IMR-90 (cell line): ENCODE data around the gene RLN2. TPM values are rescaled to one million over a fixed set of nuclear protein-coding genes. Genes with fewer than 3 reads are reported as not detected.

Experiments
- ATAC-seq: fragments of 200-7000 bp; cut with Tn5 transposase; 2 replicates; pipeline ENCODE4 v1.9.1; 2020; ENCODE audit warnings: low read depth, mild to moderate bottlenecking, moderate library complexity
- BruUV-seq: library from RNA; stranded (reverse); fragments of 400-500 nt; replicated peaks from 2 replicates; lab custom pipeline; 2021; lab: Mats Ljungman, UMichigan
- CTCF ChIA-PET: fragments of 300-600 bp; formaldehyde crosslinking; extraction: SDS; loops from one replicate; lab custom pipeline; 2021; ENCODE audit warnings: antibody characterized with exemption; lab: Yijun Ruan, JAX
- POLR2A ChIA-PET: fragments of 300-600 bp; sonication (Branson Sonifier 250); formaldehyde crosslinking; loops from one replicate; lab custom pipeline; 2022; ENCODE audit warnings: antibody characterized with exemption; ENCODE audit not compliant: unreplicated experiment; lab: Charles Lee
- DNase-seq: peaks from one replicate; pipeline ENCODE4 v3.0.0; 2013
- H2AFZ ChIP-seq: replicated peaks from 2 replicates; pipeline ENCODE3; 2013; ENCODE audit warnings: low read length, mild to moderate bottlenecking; ENCODE audit not compliant: poor library complexity
- H2AK5ac ChIP-seq: 2 replicates; pipeline ENCODE4 v1.6.1; 2013; ENCODE audit warnings: low read depth, low read length, inconsistent platforms
- H2AK9ac ChIP-seq: replicated peaks from 2 replicates; pipeline ENCODE3; 2013; ENCODE audit warnings: mild to moderate bottlenecking, low read depth, low read length, moderate library complexity; ENCODE audit not compliant: poor library complexity
- H2BK120ac ChIP-seq: 2 replicates; pipeline ENCODE4 v1.6.1; 2013; ENCODE audit warnings: low read depth, low read length, inconsistent platforms
- H2BK15ac ChIP-seq: 3 replicates; pipeline ENCODE4 v1.6.1; 2013; ENCODE audit warnings: low read depth, low read length, inconsistent platforms
- H2BK20ac ChIP-seq: 2 replicates; pipeline ENCODE4 v1.6.1; 2013; ENCODE audit warnings: low read depth, mild to moderate bottlenecking, inconsistent platforms, low read length, moderate library complexity
- H2BK5ac ChIP-seq: 2 replicates; pipeline ENCODE4 v1.6.1; 2013; ENCODE audit warnings: mild to moderate bottlenecking, low read depth, low read length, inconsistent platforms; ENCODE audit not compliant: poor library complexity, severe bottlenecking
- H3K14ac ChIP-seq: replicated peaks from 2 replicates; pipeline ENCODE4 v1.6.1; 2013; ENCODE audit warnings: low read depth, low read length, inconsistent platforms
- H3K18ac ChIP-seq: 2 replicates; pipeline ENCODE4 v1.6.1; 2013; ENCODE audit warnings: low read depth, low read length, control low read depth
- H3K23ac ChIP-seq: 2 replicates; pipeline ENCODE4 v1.6.1; 2013; ENCODE audit warnings: low read depth, low read length, inconsistent platforms
- H3K27ac ChIP-seq: 2 replicates; pipeline ENCODE4 v1.5.1; 2013; ENCODE audit warnings: mild to moderate bottlenecking, control low read depth, low read length; ENCODE audit not compliant: insufficient read depth
- H3K27me3 ChIP-seq: 2 replicates; pipeline ENCODE4 v1.6.1; 2013; ENCODE audit warnings: low read length; ENCODE audit not compliant: control insufficient read depth, insufficient read depth
- H3K36me3 ChIP-seq: 2 replicates; pipeline ENCODE4 v1.6.1; 2013; ENCODE audit warnings: low read length, mixed read lengths; ENCODE audit not compliant: control insufficient read depth, insufficient read depth
- H3K4ac ChIP-seq: 2 replicates; pipeline ENCODE4 v1.6.1; 2013; ENCODE audit warnings: low read depth, low read length, inconsistent platforms
- H3K4me1 ChIP-seq: 2 replicates; pipeline ENCODE4 v1.6.1; 2013; ENCODE audit warnings: low read length, mixed read lengths; ENCODE audit not compliant: control insufficient read depth, insufficient read depth
- H3K4me2 ChIP-seq: 2 replicates; pipeline ENCODE4 v1.6.1; 2013; ENCODE audit warnings: low read depth, mild to moderate bottlenecking, control low read depth, low read length, moderate library complexity
- H3K4me3 ChIP-seq: 2 replicates; pipeline ENCODE4 v1.5.1; 2013; ENCODE audit warnings: low read depth, mild to moderate bottlenecking, control low read depth, low read length, moderate library complexity; ENCODE audit not compliant: insufficient read depth
- H3K56ac ChIP-seq: 2 replicates; pipeline ENCODE4 v1.6.1; 2013; ENCODE audit warnings: low read length, inconsistent platforms; ENCODE audit not compliant: insufficient read depth; ENCODE audit errors: extremely low read depth
- H3K79me1 ChIP-seq, 2 experiments: 2 replicates each; pipeline ENCODE4 v1.6.1; 2013; ENCODE audit warnings: low read length in 2 of 2, inconsistent platforms in 1 of 2, low read depth in 1 of 2
- H3K9ac ChIP-seq: 2 replicates; pipeline ENCODE4 v1.6.1; 2013; ENCODE audit warnings: low read depth, low read length, control low read depth
- H3K9me1 ChIP-seq: 2 replicates; pipeline ENCODE4 v1.6.1; 2013; ENCODE audit warnings: low read length, inconsistent platforms; ENCODE audit not compliant: insufficient read depth
- H3K9me3 ChIP-seq: 2 replicates; pipeline ENCODE4 v1.6.1; 2013; ENCODE audit warnings: low read length; ENCODE audit not compliant: control insufficient read depth, insufficient read depth
- H4K20me1 ChIP-seq: 2 replicates; pipeline ENCODE4 v1.6.1; 2013; ENCODE audit warnings: low read length, inconsistent platforms; ENCODE audit not compliant: insufficient read depth
- H4K5ac ChIP-seq: 2 replicates; pipeline ENCODE4 v1.6.1; 2013; ENCODE audit warnings: mild to moderate bottlenecking, low read depth, low read length, control low read depth
- H4K8ac ChIP-seq, 2 experiments: 2 replicates each; pipeline ENCODE4 v1.6.1; 2013; ENCODE audit warnings: low read depth in 2 of 2, low read length in 2 of 2, control low read depth in 1 of 2, inconsistent platforms in 1 of 2
- H4K91ac ChIP-seq: 2 replicates; pipeline ENCODE4 v1.6.1; 2013; ENCODE audit warnings: low read depth, low read length, inconsistent platforms; ENCODE audit not compliant: insufficient read depth
- RCOR1 ChIP-seq: IDR thresholded peaks from 2 replicates; pipeline ENCODE4 v1.6.1; 2012; ENCODE audit warnings: mild to moderate bottlenecking, low read length, improper control_type of control experiment; ENCODE audit not compliant: insufficient replicate concordance
- RFX5 ChIP-seq: IDR thresholded peaks from 2 replicates; pipeline ENCODE4 v1.8.0; 2012; ENCODE audit warnings: low read depth, mild to moderate bottlenecking, low read length, moderate library complexity
- WGBS, 2 experiments: methylation state at CpG; one replicate each; pipeline versions ENCODE4 v1.1.5 to v1.1.7; 2013; ENCODE audit warnings: missing lambda C conversion rate in 2 of 2; ENCODE audit not compliant: insufficient read length in 1 of 2; ENCODE audit errors: extremely low coverage in 2 of 2; 5-methylcytosine and 5-hydroxymethylcytosine counted together
- dilution Hi-C: fragments of 300-500 bp; cut with HindIII; formaldehyde crosslinking; loops from one replicate; pipeline ENCODE4 v1.14.3; 2018; ENCODE audit warnings: low sequenced_read_pairs; ENCODE audit not compliant: unreplicated experiment
- in situ Hi-C: fragments of 300-500 bp; cut with MboI; formaldehyde crosslinking; loops from 3 replicates; pipeline ENCODE4 v1.14.3; 2019; ENCODE audit warnings: low sequenced_read_pairs, inconsistent platforms, mixed read lengths
- intact Hi-C: fragments of 100-400 bp; cut with micrococcal nuclease; formaldehyde crosslinking; loops from 2 replicates; pipeline ENCODE4 v1.10.0; 2022
- polyA plus RNA-seq, 3 experiments: library from polyadenylated mRNA; depleted of rRNA; stranded (reverse); fragments of >200 nt; gene quantifications; 2 replicates each; pipeline ENCODE4 v1.2.3, GENCODE V29; 2012; ENCODE audit warnings: low replicate concordance in 1 of 3
- total RNA-seq: library from RNA; depleted of rRNA; stranded (reverse); fragments of >200 nt; gene quantifications from 2 replicates; pipeline ENCODE4 v1.2.3, GENCODE V29; 2012
- TF ChIP-seq, protein P1 (sequence below): fragments of 150-350 bp; IDR thresholded peaks from 2 replicates; pipeline ENCODE4 v1.6.1; 2017; ENCODE audit warnings: mild to moderate bottlenecking, antibody characterized with exemption, low read length, low read depth

The RLN2 gene
- total and polyA plus RNA-seq, 2 of the 4 experiments (the other 2 are of a cell fraction): not detected

DNA sequence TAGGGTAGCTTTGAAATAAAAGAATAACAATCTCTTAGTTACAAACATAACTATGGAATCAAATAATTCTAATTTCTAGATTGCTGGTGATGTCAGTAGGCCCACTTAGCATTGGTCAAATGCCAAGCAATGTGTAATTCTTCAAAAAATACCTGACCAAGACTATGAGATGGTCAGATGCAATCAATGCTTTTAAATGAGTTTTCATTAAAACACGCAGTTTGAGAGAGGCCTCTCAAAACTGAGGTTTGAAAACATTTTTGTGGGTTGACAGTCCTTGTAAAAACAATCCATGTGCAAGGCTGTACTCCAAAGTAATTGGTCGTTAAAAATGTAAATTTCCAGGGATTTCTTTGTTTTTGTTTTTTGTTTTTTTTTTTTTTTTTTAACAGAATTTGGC, 1.2 kb upstream of the RLN2 start:
- Histone ChIP-seq H2AK9ac (no peak overlapping the region), H3K27me3 (peaks cover 24% of the 10 kb centered on the region), H3K79me1 (no peaks in the 10 kb centered on the region), H3K14ac (no peak overlapping the region), H3K4me2 (no peak overlapping the region), H3K56ac (no peak overlapping the region), H2AK5ac (no peak overlapping the region), H3K9me1 (no peaks in the 10 kb centered on the region), H2AFZ (no peak overlapping the region), H3K4me3 (no peak overlapping the region), H3K27ac (no peak overlapping the region), H4K20me1 (no peaks in the 10 kb centered on the region), H2BK15ac (no peak overlapping the region), H2BK5ac (no peak overlapping the region), H2BK20ac (no peak overlapping the region), H3K9me3 (no peaks in the 10 kb centered on the region), H3K9ac (no peak overlapping the region), H3K23ac (no peak overlapping the region), H4K5ac (no peak overlapping the region), H2BK120ac (no peak overlapping the region), H4K8ac (no peak overlapping the region), H4K91ac (no peak overlapping the region), H3K18ac (no peak overlapping the region), H3K36me3 (no peaks in the 10 kb centered on the region), H3K4me1 (no peaks in the 10 kb centered on the region), H3K4ac (no peak overlapping the region)
- BruUV-seq: no TSS peak
- ATAC-seq (no peak), DNase-seq (peak; percentile 1)
- ChIA-PET CTCF (no interaction called here), POLR2A (no interaction called here)
- intact Hi-C loops (no loop called here), in situ Hi-C loops (no loop called here), dilution Hi-C loops (no loop called here)
- TF ChIP-seq, protein P1, sequence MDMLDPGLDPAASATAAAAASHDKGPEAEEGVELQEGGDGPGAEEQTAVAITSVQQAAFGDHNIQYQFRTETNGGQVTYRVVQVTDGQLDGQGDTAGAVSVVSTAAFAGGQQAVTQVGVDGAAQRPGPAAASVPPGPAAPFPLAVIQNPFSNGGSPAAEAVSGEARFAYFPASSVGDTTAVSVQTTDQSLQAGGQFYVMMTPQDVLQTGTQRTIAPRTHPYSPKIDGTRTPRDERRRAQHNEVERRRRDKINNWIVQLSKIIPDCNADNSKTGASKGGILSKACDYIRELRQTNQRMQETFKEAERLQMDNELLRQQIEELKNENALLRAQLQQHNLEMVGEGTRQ: no peak
- TF ChIP-seq RFX5 (no peak), RCOR1 (no peak)
- 83% methylated on average over 1 of the region's 2 CpGs; no CpG with 5 or more reads in 1 of the 2 experiments for WGBS, 2 experiments
